PC-9 (cell line): ENCODE data around the gene TPM2. TPM values are rescaled to one million over a fixed set of nuclear protein-coding genes. Genes with fewer than 3 reads are reported as not detected.
"Not testable (repeated sequence)": the region's sequence is repeated elsewhere in the genome, so short reads cannot be mapped to it uniquely, and the experiment has no call there.

Source experiments
- BruUV-seq: library from RNA; stranded (reverse); fragments of 400-500 nt; replicated peaks from 2 replicates; lab custom pipeline; 2021; lab: Mats Ljungman, UMichigan
- CTCF ChIA-PET: fragments of 300-600 bp; sonication (Branson Sonifier 250); formaldehyde crosslinking; loops from one replicate; lab custom pipeline; 2022; ENCODE audit warnings: antibody characterized with exemption; lab: Charles Lee
- POLR2A ChIA-PET: fragments of 300-600 bp; sonication (Branson Sonifier 250); formaldehyde crosslinking; loops from one replicate; lab custom pipeline; 2022; ENCODE audit warnings: antibody characterized with exemption; ENCODE audit not compliant: unreplicated experiment; lab: Charles Lee
- DNase-seq, 2 experiments: peaks; one replicate each; pipeline versions ENCODE4 v3.0.0 to v3.0.0-alpha.2; 2015 to 2022; ENCODE audit warnings: mixed read lengths in 1 of 2
- H2AFZ ChIP-seq: fragments of 200-600 bp; sonication (generic); 2 replicates; pipeline ENCODE4 v1.8.1; 2017; ENCODE audit warnings: antibody characterized with exemption
- H3F3A ChIP-seq: fragments of 200-600 bp; sonication (generic); 2 replicates; pipeline ENCODE4 v1.8.1; 2017; ENCODE audit warnings: antibody characterized with exemption, mild to moderate bottlenecking, low read depth; ENCODE audit not compliant: insufficient read depth
- H3K27ac ChIP-seq: fragments of 200-600 bp; sonication (generic); 2 replicates; pipeline ENCODE4 v1.6.1; 2016; ENCODE audit warnings: mixed run types
- H3K27me3 ChIP-seq: fragments of 200-600 bp; sonication (generic); 2 replicates; pipeline ENCODE4 v1.6.1; 2016; ENCODE audit warnings: low read depth, mixed run types; ENCODE audit not compliant: insufficient read depth
- H3K36me3 ChIP-seq: fragments of 200-600 bp; sonication (generic); 2 replicates; pipeline ENCODE4 v1.6.1; 2016; ENCODE audit warnings: low read depth, mixed run types
- H3K4me1 ChIP-seq: fragments of 200-600 bp; sonication (generic); replicated peaks from 2 replicates; pipeline ENCODE4 v1.6.1; 2016; ENCODE audit warnings: mixed run types; ENCODE audit not compliant: insufficient read depth
- H3K4me2 ChIP-seq: fragments of 200-600 bp; sonication (generic); 2 replicates; pipeline ENCODE4 v1.6.1; 2017; ENCODE audit warnings: mixed run types
- H3K4me3 ChIP-seq: fragments of 200-600 bp; sonication (generic); 2 replicates; pipeline ENCODE4 v1.6.1; 2016; ENCODE audit warnings: mixed run types
- H3K79me2 ChIP-seq: fragments of 200-600 bp; sonication (generic); 2 replicates; pipeline ENCODE4 v1.6.1; 2017; ENCODE audit warnings: low read depth, mixed run types
- H3K9me2 ChIP-seq: fragments of 200-600 bp; sonication (generic); 2 replicates; pipeline ENCODE4 v1.8.1; 2017; ENCODE audit warnings: mild to moderate bottlenecking; ENCODE audit not compliant: insufficient read depth
- H3K9me3 ChIP-seq: fragments of 200-600 bp; sonication (generic); 2 replicates; pipeline ENCODE4 v1.8.1; 2016; ENCODE audit warnings: low read depth; ENCODE audit not compliant: insufficient read depth
- H4K20me1 ChIP-seq: fragments of 200-600 bp; sonication (generic); 2 replicates; pipeline ENCODE4 v1.8.1; 2017; ENCODE audit not compliant: insufficient read depth
- EZH2 ChIP-seq: fragments of 200-600 bp; sonication (generic); IDR thresholded peaks from 2 replicates; pipeline ENCODE4 v1.8.0; 2017; ENCODE audit warnings: antibody characterized with exemption, low read depth
- intact Hi-C: fragments of 100-400 bp; cut with micrococcal nuclease; formaldehyde crosslinking; loops from one replicate; pipeline ENCODE4 v1.10.0; 2022; ENCODE audit not compliant: unreplicated experiment
- total RNA-seq: library from RNA; stranded (reverse); gene quantifications from 2 replicates; pipeline ENCODE4 v1.2.3, GENCODE V29; 2021
- TF ChIP-seq, protein P1 (sequence below): fragments of 200-600 bp; sonication (generic); conservative IDR thresholded peaks from 2 replicates; pipeline ENCODE4 v1.6.1; 2017; ENCODE audit warnings: mixed run types, antibody characterized with exemption, mild to moderate bottlenecking, moderate library complexity

Gene TPM2
- total RNA-seq, 1 experiment from 2014 or later = 30.5 TPM

DNA sequence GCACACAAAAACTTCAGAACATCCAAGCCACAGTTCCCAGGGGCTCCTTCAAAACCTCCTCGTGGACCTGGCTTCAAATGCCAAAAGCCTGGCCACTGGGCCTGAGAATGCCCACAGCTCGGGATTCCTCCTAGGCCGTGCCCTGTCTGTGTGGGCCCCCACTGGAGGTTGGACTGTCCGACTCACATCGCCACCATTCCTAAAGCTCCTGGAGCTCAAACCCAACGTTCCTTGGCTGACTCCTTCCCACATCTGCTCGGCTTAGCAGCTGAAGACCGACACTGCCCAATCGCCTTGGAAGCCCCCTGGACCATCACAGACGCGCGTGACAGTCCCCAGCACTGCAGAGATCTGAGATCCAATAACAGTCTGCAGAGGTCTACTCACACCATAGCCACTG lies 46.7 kb downstream of the TPM2 start:
- no peak overlapping the region for H3K4me3 ChIP-seq
- intact Hi-C loops = no loop called here
- H4K20me1 ChIP-seq = no peaks in the 10 kb centered on the region
- no peak overlapping the region for H3K27ac ChIP-seq
- H3K4me1 ChIP-seq = no peaks in the 10 kb centered on the region
- DNase-seq = no peak
- no peaks in the 10 kb centered on the region for H3K36me3 ChIP-seq
- no peaks in the 10 kb centered on the region for H3K79me2 ChIP-seq
- H3K9me3 ChIP-seq = no peaks in the 10 kb centered on the region
- no peaks in the 10 kb centered on the region for H3K27me3 ChIP-seq
- TF ChIP-seq EZH2 = no peak
- TF ChIP-seq, protein P1, sequence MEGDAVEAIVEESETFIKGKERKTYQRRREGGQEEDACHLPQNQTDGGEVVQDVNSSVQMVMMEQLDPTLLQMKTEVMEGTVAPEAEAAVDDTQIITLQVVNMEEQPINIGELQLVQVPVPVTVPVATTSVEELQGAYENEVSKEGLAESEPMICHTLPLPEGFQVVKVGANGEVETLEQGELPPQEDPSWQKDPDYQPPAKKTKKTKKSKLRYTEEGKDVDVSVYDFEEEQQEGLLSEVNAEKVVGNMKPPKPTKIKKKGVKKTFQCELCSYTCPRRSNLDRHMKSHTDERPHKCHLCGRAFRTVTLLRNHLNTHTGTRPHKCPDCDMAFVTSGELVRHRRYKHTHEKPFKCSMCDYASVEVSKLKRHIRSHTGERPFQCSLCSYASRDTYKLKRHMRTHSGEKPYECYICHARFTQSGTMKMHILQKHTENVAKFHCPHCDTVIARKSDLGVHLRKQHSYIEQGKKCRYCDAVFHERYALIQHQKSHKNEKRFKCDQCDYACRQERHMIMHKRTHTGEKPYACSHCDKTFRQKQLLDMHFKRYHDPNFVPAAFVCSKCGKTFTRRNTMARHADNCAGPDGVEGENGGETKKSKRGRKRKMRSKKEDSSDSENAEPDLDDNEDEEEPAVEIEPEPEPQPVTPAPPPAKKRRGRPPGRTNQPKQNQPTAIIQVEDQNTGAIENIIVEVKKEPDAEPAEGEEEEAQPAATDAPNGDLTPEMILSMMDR = no peak
- ChIA-PET CTCF (no interaction called here), POLR2A (no interaction called here)
- no peaks in the 10 kb centered on the region for H3K9me2 ChIP-seq
- H3F3A ChIP-seq = no peaks in the 10 kb centered on the region
- H3K4me2 ChIP-seq = no peak overlapping the region
- BruUV-seq = no TSS peak
- no peak overlapping the region for H2AFZ ChIP-seq

DNA sequence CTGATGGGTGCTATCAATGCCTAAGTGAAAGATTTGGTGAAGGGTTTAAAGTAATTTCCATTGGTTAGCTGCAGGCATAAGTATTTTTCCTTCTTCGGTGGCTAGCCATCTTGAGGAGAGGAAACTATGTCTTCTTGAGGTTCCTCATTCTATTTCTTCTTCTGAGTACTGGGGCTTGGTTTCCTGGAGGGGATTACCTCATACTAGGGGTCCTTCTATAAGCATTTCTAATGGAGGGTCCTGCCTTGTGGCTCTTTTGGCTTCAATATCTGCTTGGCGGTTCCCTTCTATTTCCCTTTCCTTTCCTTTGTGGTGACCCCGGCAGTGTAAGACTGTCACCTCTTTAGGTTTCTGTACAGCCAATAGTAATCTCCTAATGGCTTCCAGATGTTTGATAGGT lies 48.2 kb downstream of the TPM2 start:
- H3K27ac ChIP-seq, BruUV-seq, H3K4me2 ChIP-seq, H2AFZ ChIP-seq, DNase-seq, H3K9me3 ChIP-seq, H4K20me1 ChIP-seq, H3K4me1 ChIP-seq, H3K9me2 ChIP-seq, H3K27me3 ChIP-seq, CTCF ChIA-PET, POLR2A ChIA-PET, H3K4me3 ChIP-seq, H3F3A ChIP-seq, H3K79me2 ChIP-seq, H3K36me3 ChIP-seq, intact Hi-C loops: not testable (repeated sequence)

DNA sequence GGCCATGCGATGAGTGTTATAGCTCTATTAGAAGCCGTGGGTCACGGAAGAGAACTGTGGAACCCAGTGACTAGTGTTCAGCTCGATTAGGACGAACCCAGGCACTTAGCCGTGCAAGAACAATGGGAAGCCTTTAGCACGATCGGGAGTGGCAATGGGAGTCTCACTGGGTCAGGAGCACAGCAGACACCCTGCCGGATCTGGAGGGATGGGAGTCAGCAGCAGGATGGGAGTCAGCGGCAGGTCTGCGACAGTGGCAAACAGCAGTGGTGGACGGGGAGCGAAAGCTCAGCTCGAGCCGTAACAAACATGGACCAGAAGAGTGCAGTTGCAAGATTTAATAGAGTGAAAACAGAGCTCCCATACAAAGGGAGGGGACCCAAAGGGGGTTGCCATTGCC lies 49.3 kb downstream of the TPM2 start:
- POLR2A ChIA-PET, H3K27me3 ChIP-seq, H3K9me3 ChIP-seq, H3K27ac ChIP-seq, H3K36me3 ChIP-seq, H3K4me2 ChIP-seq, CTCF ChIA-PET, H2AFZ ChIP-seq, H3K4me1 ChIP-seq, H3K4me3 ChIP-seq, DNase-seq, H4K20me1 ChIP-seq, BruUV-seq, H3K79me2 ChIP-seq, H3F3A ChIP-seq, H3K9me2 ChIP-seq, intact Hi-C loops: not testable (repeated sequence)

GRCh38 chr9:35639631-35640030 lies 50.1 kb downstream of the TPM2 start:
- ChIA-PET POLR2A (no interaction called here), CTCF (no interaction called here)

DNA sequence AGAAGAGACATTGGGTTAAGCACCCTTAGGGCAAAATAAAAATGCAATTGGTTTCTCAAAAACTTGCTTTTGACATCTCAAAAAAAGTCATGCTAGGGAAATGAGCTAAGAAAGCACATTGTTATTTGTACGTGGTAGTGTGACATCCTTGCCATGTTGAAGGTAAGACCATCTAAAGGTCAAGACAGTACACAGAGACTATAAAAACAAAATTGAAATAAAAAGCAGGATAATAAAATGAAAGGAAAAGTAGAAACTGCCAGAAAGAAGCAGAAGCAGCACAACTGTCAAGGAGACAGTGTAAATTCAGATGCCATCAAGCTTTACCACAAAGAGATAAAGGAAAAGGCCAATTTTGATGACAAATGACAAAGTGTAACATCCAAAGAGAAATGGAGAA lies 50.5 kb downstream of the TPM2 start:
- DNase-seq, H3K27ac ChIP-seq, H2AFZ ChIP-seq, H4K20me1 ChIP-seq, H3K4me3 ChIP-seq, H3K4me2 ChIP-seq, H3K36me3 ChIP-seq, CTCF ChIA-PET, H3K9me2 ChIP-seq, H3K9me3 ChIP-seq, BruUV-seq, H3F3A ChIP-seq, H3K79me2 ChIP-seq, H3K27me3 ChIP-seq, POLR2A ChIA-PET, H3K4me1 ChIP-seq, intact Hi-C loops: not testable (repeated sequence)

More at GRCh38 chr9:35639631-35640030, 50.1 kb downstream of the TPM2 start:
- H4K20me1 ChIP-seq = no peaks in the 10 kb centered on the region
- H3K4me1 ChIP-seq = no peaks in the 10 kb centered on the region
- H3K4me3 ChIP-seq = no peak overlapping the region
- no TSS peak for BruUV-seq
- no peak for DNase-seq
- intact Hi-C loops = no loop called here
- no peak overlapping the region for H2AFZ ChIP-seq
- no peaks in the 10 kb centered on the region for H3K79me2 ChIP-seq
- no peaks in the 10 kb centered on the region for H3F3A ChIP-seq
- no peak overlapping the region for H3K4me2 ChIP-seq
- H3K9me2 ChIP-seq = no peaks in the 10 kb centered on the region
- H3K36me3 ChIP-seq = no peaks in the 10 kb centered on the region
- H3K27me3 ChIP-seq = no peaks in the 10 kb centered on the region
- no peak overlapping the region for H3K27ac ChIP-seq
- no peak for TF ChIP-seq EZH2
- TF ChIP-seq, protein P1 = no peak
- no peaks in the 10 kb centered on the region for H3K9me3 ChIP-seq

DNA sequence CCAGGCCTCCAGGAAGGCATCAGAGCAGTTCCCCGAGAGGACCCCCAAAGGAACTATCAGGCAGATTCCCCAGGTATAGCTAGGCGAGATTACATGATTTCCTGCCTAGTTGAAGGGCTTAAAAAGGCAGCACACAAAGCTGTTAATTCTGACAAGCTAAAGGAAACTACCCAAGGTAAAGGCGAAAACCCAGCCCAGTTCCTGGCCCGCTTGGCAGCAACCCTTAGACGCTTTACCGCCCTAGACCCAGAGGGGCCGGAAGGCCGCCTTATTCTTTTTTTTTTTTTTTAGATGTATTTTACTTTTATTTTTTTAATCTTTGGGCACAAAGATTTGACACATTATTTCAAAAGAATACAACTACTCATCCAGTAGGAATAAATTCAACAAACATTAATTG lies 51.0 kb downstream of the TPM2 start:
- POLR2A ChIA-PET, H3K27ac ChIP-seq, H3K9me2 ChIP-seq, H3K79me2 ChIP-seq, H3K9me3 ChIP-seq, intact Hi-C loops, H3K4me1 ChIP-seq, CTCF ChIA-PET, H4K20me1 ChIP-seq, H3K4me2 ChIP-seq, H3K36me3 ChIP-seq, BruUV-seq, H2AFZ ChIP-seq, DNase-seq, H3K27me3 ChIP-seq, H3K4me3 ChIP-seq, H3F3A ChIP-seq: not testable (repeated sequence)
